ENCODE results near the gene PLEKHA1. TPM values are rescaled to one million over a fixed set of nuclear protein-coding genes. Genes with fewer than 3 reads are reported as not detected.

PLEKHA1 gene
- total and polyA plus RNA-seq, 2 experiments from 2014 or later: 54.0 to 62.6 TPM

DNA sequence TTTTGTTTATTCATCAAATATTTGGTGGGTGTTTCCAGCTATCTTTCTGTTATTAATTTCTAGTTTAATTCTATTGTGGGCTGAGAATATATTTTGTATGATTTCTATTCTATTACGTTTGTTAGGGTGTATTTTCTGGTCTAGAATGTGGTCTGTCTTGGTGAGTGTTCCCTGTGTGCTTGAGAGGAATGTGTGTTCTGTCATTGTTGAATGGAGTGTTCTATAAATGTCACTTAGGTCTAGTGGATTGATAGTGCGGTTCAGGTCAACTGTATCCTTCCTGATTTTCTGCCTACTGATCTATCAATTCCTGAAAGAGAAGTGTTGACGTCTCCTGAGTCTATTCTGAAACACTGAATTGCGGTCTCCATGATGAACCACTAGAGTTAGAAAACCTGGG, 95.3 kb downstream of the PLEKHA1 start:
- Histone ChIP-seq H3K9me2 (replicated peaks; ENCODE audit: insufficient read depth) (no peaks in the 10 kb centered on the region), H3K4me1 (ENCODE audit: insufficient read depth) (peaks cover 9% of the 10 kb centered on the region), H3K4me2 (no peak overlapping the region), H2AFZ (no peak overlapping the region), H3K79me2 (no peaks in the 10 kb centered on the region), H3K36me3 (replicated peaks; ENCODE audit: insufficient read depth, low read depth) (no peaks in the 10 kb centered on the region), H3K27me3 (peaks cover 6% of the 10 kb centered on the region), H3K9me3 (ENCODE audit: low read depth) (no peaks in the 10 kb centered on the region), H4K20me1 (ENCODE audit: insufficient read depth, poor library complexity, severe bottlenecking) (no peaks in the 10 kb centered on the region), H3K27ac (peak overlapping the region; percentile 64), H3K4me3 (no peak overlapping the region)
- 92% methylated on average over 4 of the region's 4 CpGs for whole genome bisulfite sequencing (ENCODE audit: low lambda C conversion rate, missing lambda C conversion rate)
- TF ChIP-seq, protein P1, sequence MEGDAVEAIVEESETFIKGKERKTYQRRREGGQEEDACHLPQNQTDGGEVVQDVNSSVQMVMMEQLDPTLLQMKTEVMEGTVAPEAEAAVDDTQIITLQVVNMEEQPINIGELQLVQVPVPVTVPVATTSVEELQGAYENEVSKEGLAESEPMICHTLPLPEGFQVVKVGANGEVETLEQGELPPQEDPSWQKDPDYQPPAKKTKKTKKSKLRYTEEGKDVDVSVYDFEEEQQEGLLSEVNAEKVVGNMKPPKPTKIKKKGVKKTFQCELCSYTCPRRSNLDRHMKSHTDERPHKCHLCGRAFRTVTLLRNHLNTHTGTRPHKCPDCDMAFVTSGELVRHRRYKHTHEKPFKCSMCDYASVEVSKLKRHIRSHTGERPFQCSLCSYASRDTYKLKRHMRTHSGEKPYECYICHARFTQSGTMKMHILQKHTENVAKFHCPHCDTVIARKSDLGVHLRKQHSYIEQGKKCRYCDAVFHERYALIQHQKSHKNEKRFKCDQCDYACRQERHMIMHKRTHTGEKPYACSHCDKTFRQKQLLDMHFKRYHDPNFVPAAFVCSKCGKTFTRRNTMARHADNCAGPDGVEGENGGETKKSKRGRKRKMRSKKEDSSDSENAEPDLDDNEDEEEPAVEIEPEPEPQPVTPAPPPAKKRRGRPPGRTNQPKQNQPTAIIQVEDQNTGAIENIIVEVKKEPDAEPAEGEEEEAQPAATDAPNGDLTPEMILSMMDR (IDR thresholded peaks at IDR 0.05; ENCODE audit: poor library complexity): no peak
- no peak for TF ChIP-seq EZH2 (IDR thresholded peaks at IDR 0.05; ENCODE audit: borderline replicate concordance)
- no peak for TF ChIP-seq EZH2phosphoT487 (IDR thresholded peaks at IDR 0.05; ENCODE audit: low read depth, severe bottlenecking, unreplicated experiment)
- no peak for DNase-seq (ENCODE audit: low spot score)

GRCh38 chr10:122471531-122472177, 97.1 kb downstream of the PLEKHA1 start:
- H3K27me3 ChIP-seq: peaks cover 6% of the 10 kb centered on the region
- no peaks in the 10 kb centered on the region for H3K9me3 ChIP-seq (ENCODE audit: low read depth)
- H3K79me2 ChIP-seq: no peaks in the 10 kb centered on the region
- no peak overlapping the region for H3K27ac ChIP-seq
- no peak overlapping the region for H2AFZ ChIP-seq
- TF ChIP-seq EZH2 (IDR thresholded peaks at IDR 0.05; ENCODE audit: borderline replicate concordance) (no peak), EZH2phosphoT487 (IDR thresholded peaks at IDR 0.05; ENCODE audit: low read depth, severe bottlenecking, unreplicated experiment) (no peak)
- TF ChIP-seq, protein P1 (IDR thresholded peaks at IDR 0.05; ENCODE audit: poor library complexity): no peak
- H3K9me2 ChIP-seq (replicated peaks; ENCODE audit: insufficient read depth): no peaks in the 10 kb centered on the region
- no peak overlapping the region for H3K4me2 ChIP-seq
- H3K4me1 ChIP-seq (ENCODE audit: insufficient read depth): peaks cover 25% of the 10 kb centered on the region
- no peaks in the 10 kb centered on the region for H4K20me1 ChIP-seq (ENCODE audit: insufficient read depth, poor library complexity, severe bottlenecking)
- WGBS (ENCODE audit: low lambda C conversion rate, missing lambda C conversion rate): 94% methylated on average over 4 of the region's 4 CpGs
- no peak overlapping the region for H3K4me3 ChIP-seq
- no peaks in the 10 kb centered on the region for H3K36me3 ChIP-seq (replicated peaks; ENCODE audit: insufficient read depth, low read depth)
- no peak for DNase-seq (ENCODE audit: low spot score)

DNA sequence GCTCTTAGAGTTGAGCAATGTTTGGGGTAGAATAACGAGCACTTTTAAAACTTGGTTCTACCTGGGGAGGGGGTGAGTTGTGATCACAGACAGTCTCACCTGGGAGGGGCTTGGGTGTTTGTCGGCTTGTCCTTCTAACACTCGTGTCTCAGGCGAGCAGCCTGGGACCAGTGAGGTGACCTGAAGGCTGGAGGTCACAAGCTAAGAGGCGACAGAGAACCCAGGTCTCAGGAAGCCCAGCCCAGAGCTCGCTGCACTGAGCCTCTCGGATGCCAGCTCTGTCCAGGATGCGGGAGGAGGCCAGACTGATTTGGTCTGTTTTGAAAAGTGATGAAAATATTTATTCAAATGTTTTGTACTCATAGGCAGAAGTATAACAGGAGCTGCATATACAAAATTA, 98.6 kb downstream of the PLEKHA1 start:
- no peaks in the 10 kb centered on the region for H3K79me2 ChIP-seq
- H3K27me3 ChIP-seq: no peaks in the 10 kb centered on the region
- no peaks in the 10 kb centered on the region for H3K9me2 ChIP-seq (replicated peaks; ENCODE audit: insufficient read depth)
- WGBS (ENCODE audit: low lambda C conversion rate, missing lambda C conversion rate): 88% methylated on average over 8 of the region's 8 CpGs
- no peak overlapping the region for H3K27ac ChIP-seq
- H3K4me1 ChIP-seq (ENCODE audit: insufficient read depth): peaks cover 25% of the 10 kb centered on the region
- no peak for DNase-seq (ENCODE audit: low spot score)
- H2AFZ ChIP-seq: no peak overlapping the region
- no peaks in the 10 kb centered on the region for H3K36me3 ChIP-seq (replicated peaks; ENCODE audit: insufficient read depth, low read depth)
- TF ChIP-seq EZH2 (IDR thresholded peaks at IDR 0.05; ENCODE audit: borderline replicate concordance) (no peak), EZH2phosphoT487 (IDR thresholded peaks at IDR 0.05; ENCODE audit: low read depth, severe bottlenecking, unreplicated experiment) (no peak)
- TF ChIP-seq, protein P1 (IDR thresholded peaks at IDR 0.05; ENCODE audit: poor library complexity): no peak
- H4K20me1 ChIP-seq (ENCODE audit: insufficient read depth, poor library complexity, severe bottlenecking): no peaks in the 10 kb centered on the region
- no peak overlapping the region for H3K4me3 ChIP-seq
- H3K4me2 ChIP-seq: no peak overlapping the region
- no peaks in the 10 kb centered on the region for H3K9me3 ChIP-seq (ENCODE audit: low read depth)
